ENCODE data around the gene MYCN. TPM values are rescaled to one million over a fixed set of nuclear protein-coding genes. Genes with fewer than 3 reads are reported as not detected.

The MYCN gene
- total and polyA plus RNA-seq, 2 of the 8 experiments (the other 6 are each of a cell fraction or from before 2014, with no cell fraction given) = 87.8 to 137 TPM

DNA sequence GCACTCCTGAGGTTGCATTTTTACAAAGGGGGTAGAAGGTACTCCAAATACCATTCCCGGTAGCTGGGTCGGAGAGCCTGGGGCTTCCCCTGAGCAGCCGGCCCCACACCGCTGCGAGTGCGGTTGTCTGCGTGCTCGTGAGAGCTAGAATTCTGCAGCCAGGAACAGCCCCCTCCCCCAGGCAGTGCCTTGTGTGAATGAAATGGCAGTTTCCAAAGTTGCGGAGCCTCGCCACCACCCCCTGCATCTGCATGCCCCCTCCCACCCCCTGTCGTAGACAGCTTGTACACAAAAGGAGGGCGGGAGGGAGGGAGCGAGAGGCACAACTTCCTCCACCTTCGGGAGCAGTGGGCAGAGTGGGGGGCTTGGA, 1.1 kb downstream of the MYCN start (continued):
- TF ChIP-seq TAF1 (IDR thresholded peaks at IDR 0.05; ENCODE audit: low read depth, low read length) (peak; percentile 59; the same call in 1 of the 2 replicates), GABPA (IDR thresholded peaks at IDR 0.05; ENCODE audit: borderline replicate concordance, insufficient read depth, low read length) (no peak), CREB1 (IDR thresholded peaks at IDR 0.05) (no peak), SIX5 (IDR thresholded peaks at IDR 0.05; ENCODE audit: low read depth, low read length) (no peak), POLR2A (IDR thresholded peaks at IDR 0.05; ENCODE audit: control extremely low read depth in 1 of 2, low read depth in 2 of 2, low read length in 2 of 2) (no peak; a peak in 2 of 3 replicates), PHF8 (conservative IDR thresholded peaks at IDR 0.05; ENCODE audit: low read depth, low read length) (no peak), SP2 (IDR thresholded peaks at IDR 0.05; ENCODE audit: low read length) (no peak), ZNF274 (IDR thresholded peaks at IDR 0.05; ENCODE audit: borderline replicate concordance, extremely low read depth, low read length) (no peak), KDM4A (IDR thresholded peaks at IDR 0.05; ENCODE audit: low read depth, low read length, severe bottlenecking) (no peak), HDAC6 (IDR thresholded peaks at IDR 0.05; ENCODE audit: low read depth, low read length) (no peak)
